ENCODE measurements around the gene ENDOU. TPM values are rescaled to one million over a fixed set of nuclear protein-coding genes. Genes with fewer than 3 reads are reported as not detected.

Gene ENDOU
- total RNA-seq, 2 experiments from 2014 or later: 0.19 TPM; not detected in 1

GRCh38 chr12:47748507-47748828, 23.2 kb upstream of the ENDOU start:
- intact Hi-C loops (cut with micrococcal nuclease; ENCODE audit: unreplicated experiment): no loop called here
- no peaks in the 10 kb centered on the region for H3K9me3 ChIP-seq (ENCODE audit: low read length)
- DNase-seq (ENCODE audit: low spot score): no peak
- no peak overlapping the region for H3K4me3 ChIP-seq (ENCODE audit: low read depth, low read length, poor library complexity, severe bottlenecking)
- no peaks in the 10 kb centered on the region for H3K9me2 ChIP-seq (ENCODE audit: insufficient read depth, low read length)
- no peak overlapping the region for H2AFZ ChIP-seq (ENCODE audit: low read length)
- H3K79me2 ChIP-seq (ENCODE audit: insufficient read depth, low read depth, low read length): no peaks in the 10 kb centered on the region
- CTCF ChIA-PET (ENCODE audit: unreplicated experiment): interaction anchor here (1.5 kb wide), 1 partner anchor 18 kb away, joined by 5 read pairs; no protein-coding TSS in a partner anchor
- no peak for TF ChIP-seq CTCF (conservative IDR thresholded peaks at IDR 0.05; ENCODE audit: low read length)
- no peak for TF ChIP-seq EZH2phosphoT487 (IDR thresholded peaks at IDR 0.05; ENCODE audit: borderline replicate concordance, low read depth, low read length)
- H3K27ac ChIP-seq (ENCODE audit: low read depth, low read length, poor library complexity, severe bottlenecking): no peak overlapping the region
- H3K4me1 ChIP-seq (ENCODE audit: insufficient read depth, low read length, poor library complexity, severe bottlenecking): peaks cover 42% of the 10 kb centered on the region
- no peak overlapping the region for H3K4me2 ChIP-seq (ENCODE audit: low read length)
- no peaks in the 10 kb centered on the region for H3K36me3 ChIP-seq (ENCODE audit: insufficient read depth, low read length)
- H4K20me1 ChIP-seq (ENCODE audit: insufficient read depth, low read length): no peaks in the 10 kb centered on the region
- no TSS peak for BruUV-seq (replicated peaks)
- POLR2A ChIA-PET: interaction anchor here (0.9 to 1.8 kb wide), 3 partner anchors 9 to 41 kb away, joined by 3 to 6 read pairs (median 6); no protein-coding TSS in a partner anchor

DNA sequence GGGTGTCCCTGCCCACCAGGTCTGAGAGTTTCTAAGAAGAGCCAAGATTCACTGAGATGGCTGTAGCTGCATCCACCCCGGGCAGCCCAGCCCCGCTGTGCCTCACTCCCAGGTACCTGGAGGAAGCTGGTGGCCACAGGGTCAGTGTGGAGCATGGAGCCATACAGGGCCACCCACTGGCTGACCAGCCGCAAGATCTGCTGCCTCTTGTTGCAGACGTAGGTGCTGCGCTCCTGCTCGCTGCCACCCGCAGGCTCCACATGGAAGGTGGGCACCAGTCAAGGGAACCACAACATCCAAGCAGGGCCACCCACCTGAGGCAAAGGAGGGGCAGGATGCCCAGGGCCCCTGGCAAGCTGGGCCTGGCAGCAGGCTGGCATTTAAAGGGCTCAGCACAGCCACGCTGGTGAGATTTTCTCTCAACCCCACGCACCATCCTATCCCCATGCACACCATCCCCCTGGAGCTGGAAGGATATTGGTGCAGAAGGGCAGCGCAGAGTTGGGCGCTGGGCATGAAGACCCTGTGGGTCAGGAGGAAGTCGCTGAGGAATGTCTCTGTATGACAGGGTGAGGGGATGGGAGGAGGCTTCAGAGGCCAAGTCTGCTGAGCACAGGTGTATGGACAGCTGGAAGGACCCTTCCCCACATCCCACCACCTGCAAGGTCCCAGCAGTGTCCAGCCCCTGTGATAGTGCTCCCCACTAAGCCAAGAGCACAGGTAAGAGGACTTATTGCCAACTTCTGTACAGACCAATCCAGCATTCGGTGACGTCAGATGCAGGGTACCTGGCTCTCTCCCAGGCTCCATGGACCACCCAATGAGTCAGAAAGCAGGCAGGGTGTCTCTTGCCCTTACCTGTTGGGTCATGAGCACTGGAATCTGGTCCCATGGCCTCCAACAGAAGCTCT, 22.6 kb upstream of the ENDOU start:
- peak overlapping the region; percentile 8 for H3K27ac ChIP-seq (ENCODE audit: low read depth, low read length, poor library complexity, severe bottlenecking)
- no peak overlapping the region for H2AFZ ChIP-seq (ENCODE audit: low read length)
- H3K36me3 ChIP-seq (ENCODE audit: insufficient read depth, low read length): no peaks in the 10 kb centered on the region
- intact Hi-C loops (cut with micrococcal nuclease; ENCODE audit: unreplicated experiment): no loop called here
- ChIA-PET CTCF (ENCODE audit: unreplicated experiment) (interaction anchor here (1.5 kb wide), 1 partner anchor 19 kb away, joined by 5 read pairs; no protein-coding TSS in a partner anchor), POLR2A (interaction anchor here (0.7 to 1.8 kb wide), 5 partner anchors 10 to 40 kb away, joined by 3 to 6 read pairs (median 3); no protein-coding TSS in a partner anchor)
- no peak for DNase-seq (ENCODE audit: low spot score)
- H3K9me3 ChIP-seq (ENCODE audit: low read length): no peaks in the 10 kb centered on the region
- no peaks in the 10 kb centered on the region for H3K79me2 ChIP-seq (ENCODE audit: insufficient read depth, low read depth, low read length)
- no TSS peak for BruUV-seq (replicated peaks)
- peak overlapping the region; percentile 62 for H3K4me2 ChIP-seq (ENCODE audit: low read length)
- H3K4me3 ChIP-seq (ENCODE audit: low read depth, low read length, poor library complexity, severe bottlenecking): no peak overlapping the region
- peaks cover 38% of the 10 kb centered on the region for H3K4me1 ChIP-seq (ENCODE audit: insufficient read depth, low read length, poor library complexity, severe bottlenecking)
- no peaks in the 10 kb centered on the region for H3K9me2 ChIP-seq (ENCODE audit: insufficient read depth, low read length)
- no peaks in the 10 kb centered on the region for H4K20me1 ChIP-seq (ENCODE audit: insufficient read depth, low read length)
- no peak for TF ChIP-seq CTCF (conservative IDR thresholded peaks at IDR 0.05; ENCODE audit: low read length)
- no peak for TF ChIP-seq EZH2phosphoT487 (IDR thresholded peaks at IDR 0.05; ENCODE audit: borderline replicate concordance, low read depth, low read length)

DNA sequence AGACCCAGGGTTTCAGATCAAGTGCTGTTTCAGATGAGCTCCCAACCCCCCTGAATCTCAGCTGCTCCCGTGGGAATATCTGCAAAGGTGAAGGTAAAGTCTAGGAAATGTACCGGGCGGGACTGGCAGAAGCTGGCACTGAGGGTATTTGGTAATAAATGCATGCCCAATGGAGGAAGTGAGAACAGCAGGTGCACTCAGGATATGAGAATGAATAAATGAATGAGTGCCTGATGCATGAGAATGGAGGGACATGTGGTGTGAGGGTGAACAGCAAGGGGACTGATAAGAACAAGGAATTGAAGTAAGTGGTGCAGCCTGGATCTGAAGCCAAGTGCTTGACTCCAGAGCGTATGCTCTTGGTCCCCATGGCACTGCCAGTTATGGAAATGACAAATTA, 21.8 kb upstream of the ENDOU start:
- H3K4me3 ChIP-seq (ENCODE audit: low read depth, low read length, poor library complexity, severe bottlenecking): peak overlapping the region; percentile 10
- ChIA-PET POLR2A (interaction anchor here (0.7 to 1.8 kb wide), 4 partner anchors 10 to 23 kb away, joined by 3 to 6 read pairs (median 3); no protein-coding TSS in a partner anchor), CTCF (ENCODE audit: unreplicated experiment) (no interaction called here)
- H3K4me2 ChIP-seq (ENCODE audit: low read length): peak overlapping the region; percentile 62
- DNase-seq (ENCODE audit: low spot score): peak; percentile 80
- no peaks in the 10 kb centered on the region for H3K9me3 ChIP-seq (ENCODE audit: low read length)
- BruUV-seq (replicated peaks): no TSS peak
- TF ChIP-seq CTCF (conservative IDR thresholded peaks at IDR 0.05; ENCODE audit: low read length): no peak
- no peak for TF ChIP-seq EZH2phosphoT487 (IDR thresholded peaks at IDR 0.05; ENCODE audit: borderline replicate concordance, low read depth, low read length)
- no peaks in the 10 kb centered on the region for H4K20me1 ChIP-seq (ENCODE audit: insufficient read depth, low read length)
- H3K4me1 ChIP-seq (ENCODE audit: insufficient read depth, low read length, poor library complexity, severe bottlenecking): peaks cover 38% of the 10 kb centered on the region
- no peaks in the 10 kb centered on the region for H3K9me2 ChIP-seq (ENCODE audit: insufficient read depth, low read length)
- no peak overlapping the region for H2AFZ ChIP-seq (ENCODE audit: low read length)
- intact Hi-C loops (cut with micrococcal nuclease; ENCODE audit: unreplicated experiment): no loop called here
- H3K27ac ChIP-seq (ENCODE audit: low read depth, low read length, poor library complexity, severe bottlenecking): peak overlapping the region; percentile 9
- H3K79me2 ChIP-seq (ENCODE audit: insufficient read depth, low read depth, low read length): no peaks in the 10 kb centered on the region
- H3K36me3 ChIP-seq (ENCODE audit: insufficient read depth, low read length): no peaks in the 10 kb centered on the region
